ENCODE measurements around the gene CCL4. TPM values are rescaled to one million over a fixed set of nuclear protein-coding genes. Genes with fewer than 3 reads are reported as not detected.
"Not testable (repeated sequence)": the region's sequence is repeated elsewhere in the genome, so short reads cannot be mapped to it uniquely, and the experiment has no call there.

Gene CCL4
- total RNA-seq, 1 donor from 2014 or later: 11.9 TPM

DNA sequence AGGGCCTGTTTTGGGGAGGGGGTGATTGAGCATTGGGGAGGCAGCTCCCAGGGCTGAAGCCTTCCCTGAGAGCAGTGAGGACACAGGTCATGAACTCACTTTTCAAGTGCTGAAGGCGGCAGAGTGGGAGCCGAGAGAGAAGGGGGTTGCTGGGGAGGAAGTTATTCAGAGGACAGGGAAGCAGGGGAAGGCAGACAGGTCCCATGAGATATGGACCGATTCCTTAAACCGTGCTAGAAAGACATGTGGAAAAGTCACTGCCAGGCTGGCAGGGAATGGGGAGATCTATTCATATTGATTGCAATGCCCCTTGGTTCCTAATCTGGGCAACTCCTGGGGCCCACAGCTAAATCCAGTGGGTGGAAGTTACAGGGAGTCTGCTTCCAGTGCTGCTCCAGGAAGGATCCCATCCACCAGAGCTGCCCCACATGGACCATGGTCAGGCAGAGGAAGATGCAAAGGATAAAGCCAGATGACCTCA is 1.1 kb downstream of the CCL4 start:
- Histone ChIP-seq H3K4me3 (peak overlapping the region; percentile 14), H3K27me3 (ENCODE audit: low read depth) (no peaks in the 10 kb centered on the region), H3K9me3 (no peaks in the 10 kb centered on the region), H3K27ac (no peak overlapping the region), H3K36me3 (no peaks in the 10 kb centered on the region), H3K4me1 (peaks cover 10% of the 10 kb centered on the region)
- no peak for DNase-seq
- ATAC-seq: peak in 1 of 2 donors; percentile 13
- TF ChIP-seq, protein P1, sequence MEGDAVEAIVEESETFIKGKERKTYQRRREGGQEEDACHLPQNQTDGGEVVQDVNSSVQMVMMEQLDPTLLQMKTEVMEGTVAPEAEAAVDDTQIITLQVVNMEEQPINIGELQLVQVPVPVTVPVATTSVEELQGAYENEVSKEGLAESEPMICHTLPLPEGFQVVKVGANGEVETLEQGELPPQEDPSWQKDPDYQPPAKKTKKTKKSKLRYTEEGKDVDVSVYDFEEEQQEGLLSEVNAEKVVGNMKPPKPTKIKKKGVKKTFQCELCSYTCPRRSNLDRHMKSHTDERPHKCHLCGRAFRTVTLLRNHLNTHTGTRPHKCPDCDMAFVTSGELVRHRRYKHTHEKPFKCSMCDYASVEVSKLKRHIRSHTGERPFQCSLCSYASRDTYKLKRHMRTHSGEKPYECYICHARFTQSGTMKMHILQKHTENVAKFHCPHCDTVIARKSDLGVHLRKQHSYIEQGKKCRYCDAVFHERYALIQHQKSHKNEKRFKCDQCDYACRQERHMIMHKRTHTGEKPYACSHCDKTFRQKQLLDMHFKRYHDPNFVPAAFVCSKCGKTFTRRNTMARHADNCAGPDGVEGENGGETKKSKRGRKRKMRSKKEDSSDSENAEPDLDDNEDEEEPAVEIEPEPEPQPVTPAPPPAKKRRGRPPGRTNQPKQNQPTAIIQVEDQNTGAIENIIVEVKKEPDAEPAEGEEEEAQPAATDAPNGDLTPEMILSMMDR (IDR thresholded peaks at IDR 0.05): no peak
- intact Hi-C loops (cut with DNase I): no loop called here

DNA sequence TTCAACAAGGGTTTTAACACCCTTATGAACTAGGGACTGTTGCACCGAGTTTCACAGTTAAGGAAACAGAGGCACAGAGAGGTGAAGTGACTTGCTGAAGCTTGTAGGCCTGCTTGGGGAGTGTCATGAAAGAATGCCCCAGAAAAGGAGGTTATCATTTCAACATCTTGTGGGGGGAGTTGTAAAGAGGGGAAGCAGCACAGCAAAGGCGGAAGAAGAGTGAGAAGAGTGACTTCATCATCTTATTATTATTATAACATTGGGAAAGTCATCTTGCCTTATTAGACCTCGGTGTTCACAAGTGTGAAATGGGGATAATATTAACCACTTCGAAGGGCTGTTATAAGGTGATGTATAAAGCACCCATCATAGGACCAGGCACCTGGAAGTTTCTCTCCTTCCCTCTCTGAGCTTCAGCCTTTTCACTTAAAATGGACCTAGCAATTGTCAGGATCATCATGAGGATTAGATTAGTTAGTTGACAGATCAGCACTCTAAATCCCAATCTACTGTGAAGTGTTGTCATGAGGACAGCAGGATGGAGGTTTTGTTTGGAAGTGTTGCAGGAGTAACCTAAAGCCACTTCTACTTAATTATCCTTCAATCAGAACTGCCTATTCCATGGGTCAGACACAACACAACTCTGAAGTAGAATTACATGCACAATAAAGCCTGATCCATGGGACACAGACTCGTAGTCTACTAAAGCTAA is 2.3 kb downstream of the CCL4 start:
- Histone ChIP-seq H3K27ac (no peak overlapping the region), H3K36me3 (no peaks in the 10 kb centered on the region), H3K4me1 (peaks cover 10% of the 10 kb centered on the region), H3K9me3 (no peaks in the 10 kb centered on the region), H3K4me3 (no peak overlapping the region), H3K27me3 (ENCODE audit: low read depth) (no peaks in the 10 kb centered on the region)
- intact Hi-C loops (cut with DNase I): no loop called here
- TF ChIP-seq, protein P1 (IDR thresholded peaks at IDR 0.05): no peak
- no peak for DNase-seq
- peak in 1 of 2 donors; percentile 6 for ATAC-seq

DNA sequence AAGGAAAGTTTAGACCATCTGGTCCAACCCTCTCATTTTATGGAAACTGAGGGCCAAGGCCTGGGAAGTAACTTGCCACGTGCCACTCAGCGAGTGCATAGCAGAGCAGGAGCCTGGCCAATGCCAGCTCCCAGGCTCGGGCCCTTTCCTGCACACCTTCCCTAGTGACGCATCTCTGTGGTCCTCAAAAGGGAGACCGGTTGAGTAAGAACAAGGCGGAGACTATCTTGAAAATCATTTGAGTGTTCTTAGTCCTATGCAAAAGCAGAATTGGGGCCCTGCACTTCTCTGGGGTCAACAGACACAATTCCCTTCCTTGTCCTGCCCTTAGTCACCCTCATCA is 2.8 kb downstream of the CCL4 start:
- DNase-seq (no peak), ATAC-seq (no peak)
- Histone ChIP-seq H3K9me3 (no peaks in the 10 kb centered on the region), H3K4me1 (peaks cover 10% of the 10 kb centered on the region), H3K4me3 (no peak overlapping the region), H3K36me3 (no peaks in the 10 kb centered on the region), H3K27me3 (ENCODE audit: low read depth) (no peaks in the 10 kb centered on the region), H3K27ac (no peak overlapping the region)
- TF ChIP-seq, protein P1 (IDR thresholded peaks at IDR 0.05): no peak
- intact Hi-C loops (cut with DNase I): no loop called here

DNA sequence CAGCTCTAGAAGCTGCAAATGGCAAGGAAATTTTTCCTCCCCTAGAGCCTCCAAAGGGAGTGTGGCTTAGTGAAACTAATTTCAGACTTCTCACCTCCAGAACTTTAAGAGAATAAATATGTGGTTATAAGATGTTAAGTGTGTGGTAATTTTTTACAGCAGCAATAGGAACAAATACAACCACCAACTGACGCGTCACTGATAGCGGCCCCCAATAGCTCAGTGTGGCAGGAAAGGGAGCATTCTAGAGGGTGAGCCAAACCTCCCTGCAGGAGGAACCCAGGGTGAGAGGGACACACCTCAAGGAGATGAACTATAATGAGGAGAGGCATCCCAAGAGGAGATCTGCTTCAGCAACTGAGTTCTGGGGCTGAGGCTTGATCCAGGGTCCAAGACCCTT is 4.0 kb downstream of the CCL4 start:
- Histone ChIP-seq H3K4me3 (no peak overlapping the region), H3K27me3 (ENCODE audit: low read depth) (no peaks in the 10 kb centered on the region), H3K27ac (no peak overlapping the region), H3K9me3 (no peaks in the 10 kb centered on the region), H3K36me3 (no peaks in the 10 kb centered on the region), H3K4me1 (peaks cover 10% of the 10 kb centered on the region)
- ATAC-seq: peak in 1 of 2 donors; percentile 18
- DNase-seq: no peak
- intact Hi-C loops (cut with DNase I): no loop called here
- TF ChIP-seq, protein P1 (IDR thresholded peaks at IDR 0.05): no peak

DNA sequence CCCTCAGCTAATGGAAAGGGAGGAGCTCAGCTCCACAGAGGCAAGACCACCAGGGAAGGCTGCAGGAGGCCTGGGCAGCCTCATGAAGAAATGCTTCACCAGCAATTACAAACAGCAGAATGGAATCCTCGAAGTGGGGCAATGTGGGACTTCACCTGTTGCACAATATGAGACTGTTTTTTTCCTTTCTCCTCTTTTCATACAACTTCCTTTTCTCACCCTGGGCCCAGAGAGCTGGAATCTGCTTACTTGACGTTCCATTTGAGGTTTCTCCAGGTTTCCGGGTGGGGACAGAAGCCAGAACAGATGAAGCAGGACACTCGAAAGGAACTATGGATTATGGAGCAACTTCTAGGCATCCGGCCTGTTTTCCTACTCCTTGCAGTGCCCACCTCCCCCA is 4.6 kb downstream of the CCL4 start:
- ATAC-seq; H3K4me3 ChIP-seq; H3K9me3 ChIP-seq; H3K27me3 ChIP-seq (ENCODE audit: low read depth); H3K36me3 ChIP-seq; intact Hi-C loops (cut with DNase I); H3K27ac ChIP-seq; H3K4me1 ChIP-seq; DNase-seq: not testable (repeated sequence)

DNA sequence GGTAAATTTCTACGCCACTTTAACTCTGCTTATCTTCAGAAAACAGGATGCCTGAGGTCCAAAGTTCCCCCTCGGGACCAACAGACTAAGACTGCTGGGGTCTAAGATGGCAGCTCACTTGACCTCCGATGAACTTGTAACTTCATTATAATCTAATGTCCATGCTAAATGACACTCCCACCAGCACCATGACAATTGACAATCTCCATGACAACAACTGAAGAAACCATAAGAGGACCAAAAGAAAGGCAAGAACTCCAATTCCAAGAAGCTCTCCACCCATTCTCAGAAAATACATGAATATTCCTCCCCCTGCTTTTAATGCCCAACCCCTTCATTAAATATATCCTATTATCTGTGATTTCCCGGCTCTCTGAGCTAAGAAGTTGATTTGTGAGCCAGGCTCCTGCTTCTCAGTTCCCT is 7.5 kb downstream of the CCL4 start:
- TF ChIP-seq, protein P1 (IDR thresholded peaks at IDR 0.05): no peak
- DNase-seq (no peak), ATAC-seq (no peak)
- H3K27me3 ChIP-seq (ENCODE audit: low read depth): no peaks in the 10 kb centered on the region
- intact Hi-C loops (cut with DNase I): no loop called here
- no peaks in the 10 kb centered on the region for H3K9me3 ChIP-seq
- H3K27ac ChIP-seq: no peak overlapping the region
- H3K36me3 ChIP-seq: no peaks in the 10 kb centered on the region
- peaks cover 10% of the 10 kb centered on the region for H3K4me1 ChIP-seq
- no peak overlapping the region for H3K4me3 ChIP-seq

Data from lower lobe of right lung (tissue), 2 donors.